ENCODE measurements around the gene ZNF574.
"Not testable (repeated sequence)": the region's sequence is repeated elsewhere in the genome, so short reads cannot be mapped to it uniquely, and the experiment has no call there.

The ZNF574 gene

DNA sequence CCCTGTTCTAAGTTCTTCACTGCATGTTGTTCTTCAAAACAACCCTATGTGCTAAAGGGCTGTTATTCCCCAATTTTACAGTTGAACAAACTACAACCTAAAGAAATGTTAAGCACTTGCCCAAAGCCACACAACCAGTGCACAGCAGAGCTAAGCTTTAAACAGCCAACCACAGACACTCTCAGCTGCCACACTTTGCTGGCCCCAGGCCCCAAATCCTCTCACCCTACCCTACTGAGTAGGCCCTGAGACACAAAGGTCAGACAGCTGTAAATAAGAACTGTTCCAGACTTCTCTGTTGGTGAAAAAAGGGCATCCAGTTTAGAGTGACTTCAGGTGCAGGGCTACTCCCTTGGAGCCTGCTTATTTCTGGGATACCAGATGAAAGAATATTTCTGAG is 35.9 kb upstream of the ZNF574 start:
- Histone ChIP-seq H3K36me3 (ENCODE audit: control insufficient read depth, low read length) (no peaks in the 10 kb centered on the region), H3K4me1 (ENCODE audit: control insufficient read depth, low read length) (peaks cover 1% of the 10 kb centered on the region; the same call in 1 of the 2 replicates), H3K27ac (ENCODE audit: low read depth, low read length) (no peak overlapping the region), H3K4me3 (ENCODE audit: low read length) (no peak overlapping the region), H3F3A (ENCODE audit: control insufficient read depth, insufficient read depth) (no peaks in the 10 kb centered on the region), H3K79me2 (ENCODE audit: control insufficient read depth, low read length) (no peaks in the 10 kb centered on the region), H3K27me3 (ENCODE audit: control insufficient read depth, low read length) (no peaks in the 10 kb centered on the region), H4K20me1 (ENCODE audit: control insufficient read depth, insufficient read depth, low read depth, low read length) (no peaks in the 10 kb centered on the region), H3K9me3 (ENCODE audit: control insufficient read depth, insufficient read depth, low read length) (no peaks in the 10 kb centered on the region), H3K9me2 (replicated peaks; ENCODE audit: control insufficient read depth, low read length) (no peaks in the 10 kb centered on the region), H3K4me2 (ENCODE audit: low read length) (no peak overlapping the region)
- TF ChIP-seq EZH2phosphoT487 (IDR thresholded peaks at IDR 0.05; ENCODE audit: borderline replicate concordance, low read length) = no peak
- TF ChIP-seq, protein P1, sequence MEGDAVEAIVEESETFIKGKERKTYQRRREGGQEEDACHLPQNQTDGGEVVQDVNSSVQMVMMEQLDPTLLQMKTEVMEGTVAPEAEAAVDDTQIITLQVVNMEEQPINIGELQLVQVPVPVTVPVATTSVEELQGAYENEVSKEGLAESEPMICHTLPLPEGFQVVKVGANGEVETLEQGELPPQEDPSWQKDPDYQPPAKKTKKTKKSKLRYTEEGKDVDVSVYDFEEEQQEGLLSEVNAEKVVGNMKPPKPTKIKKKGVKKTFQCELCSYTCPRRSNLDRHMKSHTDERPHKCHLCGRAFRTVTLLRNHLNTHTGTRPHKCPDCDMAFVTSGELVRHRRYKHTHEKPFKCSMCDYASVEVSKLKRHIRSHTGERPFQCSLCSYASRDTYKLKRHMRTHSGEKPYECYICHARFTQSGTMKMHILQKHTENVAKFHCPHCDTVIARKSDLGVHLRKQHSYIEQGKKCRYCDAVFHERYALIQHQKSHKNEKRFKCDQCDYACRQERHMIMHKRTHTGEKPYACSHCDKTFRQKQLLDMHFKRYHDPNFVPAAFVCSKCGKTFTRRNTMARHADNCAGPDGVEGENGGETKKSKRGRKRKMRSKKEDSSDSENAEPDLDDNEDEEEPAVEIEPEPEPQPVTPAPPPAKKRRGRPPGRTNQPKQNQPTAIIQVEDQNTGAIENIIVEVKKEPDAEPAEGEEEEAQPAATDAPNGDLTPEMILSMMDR (IDR thresholded peaks at IDR 0.05; ENCODE audit: low read depth, low read length, poor library complexity, severe bottlenecking) = no peak

- H3F3A ChIP-seq (ENCODE audit: control insufficient read depth, insufficient read depth); H3K36me3 ChIP-seq (ENCODE audit: control insufficient read depth, low read length); H3K4me1 ChIP-seq (ENCODE audit: control insufficient read depth, low read length); H3K4me3 ChIP-seq (ENCODE audit: low read length); H3K27me3 ChIP-seq (ENCODE audit: control insufficient read depth, low read length); H3K27ac ChIP-seq (ENCODE audit: low read depth, low read length); H3K4me2 ChIP-seq (ENCODE audit: low read length); H4K20me1 ChIP-seq (ENCODE audit: control insufficient read depth, insufficient read depth, low read depth, low read length); H3K79me2 ChIP-seq (ENCODE audit: control insufficient read depth, low read length); H3K9me3 ChIP-seq (ENCODE audit: control insufficient read depth, insufficient read depth, low read length); H3K9me2 ChIP-seq (replicated peaks; ENCODE audit: control insufficient read depth, low read length): not testable (repeated sequence)
Observed at GRCh38 chr19:42040491-42040890, 35.5 kb upstream of the ZNF574 start.

DNA sequence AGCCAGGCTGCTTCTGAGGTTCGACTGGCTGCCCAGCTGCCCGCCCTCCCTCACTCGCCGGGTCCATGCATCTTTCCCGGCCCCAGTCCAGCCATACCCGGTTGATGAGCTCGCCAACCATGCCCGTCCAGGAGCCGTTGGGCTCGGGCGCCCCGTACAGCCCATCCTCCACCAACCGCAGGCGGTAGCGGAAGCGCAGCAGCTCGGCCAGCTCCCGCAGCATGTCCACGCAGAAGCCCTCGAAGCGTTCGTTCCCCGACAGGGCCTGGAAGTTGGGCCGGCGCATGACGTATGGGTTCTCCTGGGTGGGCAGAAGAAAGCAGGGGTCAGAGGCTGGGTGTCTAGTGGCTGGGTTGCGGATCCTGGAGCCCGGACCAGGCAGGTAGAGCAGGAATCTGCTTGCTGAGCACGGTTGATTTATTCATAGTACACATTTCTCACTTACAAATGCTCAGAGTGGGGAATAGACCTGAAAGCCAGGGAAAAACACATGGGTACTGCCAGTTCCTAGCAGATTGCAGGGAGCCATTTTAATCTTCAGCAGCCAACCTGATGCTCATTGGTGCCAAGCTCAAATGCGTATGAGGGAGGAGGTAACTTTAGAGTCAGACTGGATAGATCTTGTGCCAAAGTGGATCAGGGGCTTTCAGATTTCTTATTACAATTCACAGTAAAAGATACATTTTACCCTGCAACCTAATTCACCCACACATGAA is 33.4 kb upstream of the ZNF574 start:
- H3K79me2 ChIP-seq (ENCODE audit: control insufficient read depth, low read length) = no peaks in the 10 kb centered on the region
- no peaks in the 10 kb centered on the region for H3K36me3 ChIP-seq (ENCODE audit: control insufficient read depth, low read length)
- no peaks in the 10 kb centered on the region for H3K9me3 ChIP-seq (ENCODE audit: control insufficient read depth, insufficient read depth, low read length)
- no peaks in the 10 kb centered on the region for H3F3A ChIP-seq (ENCODE audit: control insufficient read depth, insufficient read depth)
- H3K4me3 ChIP-seq (ENCODE audit: low read length) = no peak overlapping the region
- no peaks in the 10 kb centered on the region for H3K9me2 ChIP-seq (replicated peaks; ENCODE audit: control insufficient read depth, low read length)
- H3K27me3 ChIP-seq (ENCODE audit: control insufficient read depth, low read length) = peaks cover 9% of the 10 kb centered on the region; the same call in 1 of the 2 replicates
- H3K27ac ChIP-seq (ENCODE audit: low read depth, low read length) = no peak overlapping the region
- no peak overlapping the region for H3K4me2 ChIP-seq (ENCODE audit: low read length)
- no peaks in the 10 kb centered on the region for H4K20me1 ChIP-seq (ENCODE audit: control insufficient read depth, insufficient read depth, low read depth, low read length)
- no peaks in the 10 kb centered on the region for H3K4me1 ChIP-seq (ENCODE audit: control insufficient read depth, low read length)
- no peak for TF ChIP-seq EZH2phosphoT487 (IDR thresholded peaks at IDR 0.05; ENCODE audit: borderline replicate concordance, low read length)
- TF ChIP-seq, protein P1 (IDR thresholded peaks at IDR 0.05; ENCODE audit: low read depth, low read length, poor library complexity, severe bottlenecking) = no peak

DNA sequence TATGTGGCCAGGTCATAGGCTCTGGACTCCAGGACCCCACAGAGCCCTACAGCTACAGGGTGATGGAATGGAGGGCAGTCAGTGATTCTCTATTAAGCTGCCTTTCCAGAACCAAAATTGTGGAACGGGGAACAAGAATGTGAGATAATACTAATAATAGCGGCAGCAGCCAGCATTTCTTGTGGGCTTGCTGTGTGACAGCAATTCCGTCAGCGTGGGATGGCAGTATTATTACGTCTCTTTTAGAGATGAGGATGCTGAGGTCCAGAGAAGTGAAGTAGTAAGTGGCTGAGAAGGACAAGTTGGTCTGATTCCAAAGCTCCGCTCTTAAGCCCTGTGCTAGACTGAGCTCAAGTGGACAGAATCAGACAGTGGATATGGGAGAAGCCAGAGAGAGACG is 30.4 kb upstream of the ZNF574 start:
- H4K20me1 ChIP-seq (ENCODE audit: control insufficient read depth, insufficient read depth, low read depth, low read length) = no peaks in the 10 kb centered on the region
- H3K9me2 ChIP-seq (replicated peaks; ENCODE audit: control insufficient read depth, low read length) = no peaks in the 10 kb centered on the region
- H3K4me1 ChIP-seq (ENCODE audit: control insufficient read depth, low read length) = no peaks in the 10 kb centered on the region
- H3K27ac ChIP-seq (ENCODE audit: low read depth, low read length) = no peak overlapping the region
- no peaks in the 10 kb centered on the region for H3K36me3 ChIP-seq (ENCODE audit: control insufficient read depth, low read length)
- no peak overlapping the region for H3K4me2 ChIP-seq (ENCODE audit: low read length)
- no peaks in the 10 kb centered on the region for H3F3A ChIP-seq (ENCODE audit: control insufficient read depth, insufficient read depth)
- no peaks in the 10 kb centered on the region for H3K79me2 ChIP-seq (ENCODE audit: control insufficient read depth, low read length)
- H3K4me3 ChIP-seq (ENCODE audit: low read length) = no peak overlapping the region
- no peaks in the 10 kb centered on the region for H3K9me3 ChIP-seq (ENCODE audit: control insufficient read depth, insufficient read depth, low read length)
- H3K27me3 ChIP-seq (ENCODE audit: control insufficient read depth, low read length) = peaks cover 9% of the 10 kb centered on the region; the same call in 1 of the 2 replicates
- TF ChIP-seq, protein P1 (IDR thresholded peaks at IDR 0.05; ENCODE audit: low read depth, low read length, poor library complexity, severe bottlenecking) = no peak
- no peak for TF ChIP-seq EZH2phosphoT487 (IDR thresholded peaks at IDR 0.05; ENCODE audit: borderline replicate concordance, low read length)

Data from DOHH2 (cell line).